Neutrophil (primary cell): Measurements from ENCODE around the gene ASIC2.

Experiments
- H3K27ac ChIP-seq: fragments of 200-600 bp; sonication (generic); 2 replicates; pipeline ENCODE4 v1.5.1; 2016; ENCODE audit warnings: mild to moderate bottlenecking, moderate library complexity
- H3K27me3 ChIP-seq: fragments of 200-600 bp; sonication (generic); 2 replicates; pipeline ENCODE4 v1.6.0; 2016; ENCODE audit warnings: mild to moderate bottlenecking
- H3K36me3 ChIP-seq: fragments of 200-600 bp; sonication (generic); 2 replicates; pipeline ENCODE4 v1.5.1; 2017
- H3K4me1 ChIP-seq, 2 experiments: fragments of 200-600 bp in 1 of 2; sonication (generic) in 1 of 2; 1 replicate in 1 of 2; 2 replicates in 1 of 2; pipeline versions ENCODE4 v1.5.1 to v1.6.1; 2013 to 2016; ENCODE audit warnings: low read depth in 1 of 2, low read length in 1 of 2, mild to moderate bottlenecking in 1 of 2, moderate library complexity in 1 of 2; ENCODE audit not compliant: control insufficient read depth in 1 of 2, insufficient read depth in 1 of 2
- H3K4me3 ChIP-seq, 2 experiments: fragments of 200-600 bp in 1 of 2; sonication (generic) in 1 of 2; 1 replicate in 1 of 2; 2 replicates in 1 of 2; pipeline ENCODE4 v1.5.1; 2013 to 2016; ENCODE audit warnings: low read depth in 1 of 2, low read length in 1 of 2, mild to moderate bottlenecking in 1 of 2, moderate library complexity in 1 of 2
- H3K9me3 ChIP-seq: fragments of 200-600 bp; sonication (generic); 2 replicates; pipeline ENCODE4 v1.5.1; 2016
- TF ChIP-seq, protein P1 (sequence below): fragments of 200-600 bp; sonication (generic); IDR thresholded peaks from 2 replicates; pipeline ENCODE4 v1.5.1; 2016; ENCODE audit warnings: antibody characterized with exemption

Gene ASIC2

DNA sequence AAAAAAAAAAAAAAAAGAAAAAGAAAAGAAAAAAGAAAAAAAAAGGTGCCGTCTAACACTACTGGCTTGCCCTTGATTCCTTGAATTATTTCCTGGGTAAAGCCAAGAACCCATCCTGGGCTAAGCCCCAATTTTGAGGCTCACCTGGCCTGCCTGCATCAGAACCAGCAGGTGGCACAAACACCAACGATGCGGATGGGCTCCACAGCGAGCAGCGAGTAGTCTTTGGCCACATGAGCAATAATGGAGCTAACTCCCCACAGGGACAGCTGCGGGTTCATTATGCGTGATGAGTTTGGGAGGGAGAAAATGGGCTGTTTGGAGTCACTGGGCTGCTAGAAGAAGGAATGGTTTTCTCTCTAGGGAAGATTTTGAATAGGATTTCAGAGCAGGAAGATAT, 91.1 kb downstream of the ASIC2 start:
- TF ChIP-seq, protein P1, sequence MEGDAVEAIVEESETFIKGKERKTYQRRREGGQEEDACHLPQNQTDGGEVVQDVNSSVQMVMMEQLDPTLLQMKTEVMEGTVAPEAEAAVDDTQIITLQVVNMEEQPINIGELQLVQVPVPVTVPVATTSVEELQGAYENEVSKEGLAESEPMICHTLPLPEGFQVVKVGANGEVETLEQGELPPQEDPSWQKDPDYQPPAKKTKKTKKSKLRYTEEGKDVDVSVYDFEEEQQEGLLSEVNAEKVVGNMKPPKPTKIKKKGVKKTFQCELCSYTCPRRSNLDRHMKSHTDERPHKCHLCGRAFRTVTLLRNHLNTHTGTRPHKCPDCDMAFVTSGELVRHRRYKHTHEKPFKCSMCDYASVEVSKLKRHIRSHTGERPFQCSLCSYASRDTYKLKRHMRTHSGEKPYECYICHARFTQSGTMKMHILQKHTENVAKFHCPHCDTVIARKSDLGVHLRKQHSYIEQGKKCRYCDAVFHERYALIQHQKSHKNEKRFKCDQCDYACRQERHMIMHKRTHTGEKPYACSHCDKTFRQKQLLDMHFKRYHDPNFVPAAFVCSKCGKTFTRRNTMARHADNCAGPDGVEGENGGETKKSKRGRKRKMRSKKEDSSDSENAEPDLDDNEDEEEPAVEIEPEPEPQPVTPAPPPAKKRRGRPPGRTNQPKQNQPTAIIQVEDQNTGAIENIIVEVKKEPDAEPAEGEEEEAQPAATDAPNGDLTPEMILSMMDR, result no peak
- Histone ChIP-seq H3K9me3 (no peaks in the 10 kb centered on the region), H3K27ac (no peak overlapping the region), H3K4me3 (no peak overlapping the region), H3K27me3 (no peaks in the 10 kb centered on the region), H3K36me3 (no peaks in the 10 kb centered on the region), H3K4me1 (no peaks in the 10 kb centered on the region)

DNA sequence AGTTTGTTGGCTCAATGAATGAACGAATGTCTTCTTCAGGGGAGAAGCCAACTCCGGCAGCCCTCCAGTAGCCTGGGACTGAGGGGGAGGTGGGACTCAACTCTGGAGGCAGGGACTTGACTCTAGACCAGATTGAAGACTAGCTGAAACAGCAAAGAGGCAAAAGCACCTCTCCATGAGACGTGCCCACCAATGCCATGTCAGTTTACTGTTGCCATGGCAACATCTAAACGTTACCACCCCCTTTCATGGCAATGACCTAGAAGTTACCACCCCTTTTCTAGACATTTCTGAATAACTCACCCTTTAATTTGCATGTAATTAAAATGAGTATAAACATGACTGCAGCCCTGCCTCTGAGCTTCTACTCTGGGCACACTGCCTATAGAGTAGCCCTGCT, 91.8 kb downstream of the ASIC2 start:
- no peaks in the 10 kb centered on the region for H3K4me1 ChIP-seq
- TF ChIP-seq, protein P1, result no peak
- H3K36me3 ChIP-seq, result no peaks in the 10 kb centered on the region
- H3K27me3 ChIP-seq, result no peaks in the 10 kb centered on the region
- no peaks in the 10 kb centered on the region for H3K9me3 ChIP-seq
- H3K27ac ChIP-seq, result no peak overlapping the region
- no peak overlapping the region for H3K4me3 ChIP-seq

DNA sequence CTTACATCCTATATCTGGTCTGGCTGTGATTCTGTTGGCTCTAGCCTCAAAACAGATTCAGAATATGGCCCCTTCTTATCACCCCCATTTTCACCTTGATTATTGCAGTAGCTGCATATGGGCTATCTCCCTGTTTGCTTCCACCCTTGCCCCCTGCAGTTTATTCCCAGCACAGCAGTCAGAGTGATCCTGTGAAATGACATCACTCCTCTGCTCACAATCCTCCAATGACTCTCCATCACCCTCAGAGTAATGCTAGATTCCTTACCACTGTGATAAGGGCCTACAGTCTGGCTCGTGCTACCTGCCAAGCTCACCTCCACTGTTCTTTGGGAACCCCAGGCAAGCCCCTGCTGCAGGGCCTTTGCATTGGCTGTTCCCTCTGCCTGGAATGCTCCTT, 92.5 kb downstream of the ASIC2 start:
- Histone ChIP-seq H3K36me3 (no peaks in the 10 kb centered on the region), H3K27ac (no peak overlapping the region), H3K4me1 (no peaks in the 10 kb centered on the region), H3K9me3 (no peaks in the 10 kb centered on the region), H3K27me3 (no peaks in the 10 kb centered on the region), H3K4me3 (no peak overlapping the region)
- TF ChIP-seq, protein P1, result no peak

DNA sequence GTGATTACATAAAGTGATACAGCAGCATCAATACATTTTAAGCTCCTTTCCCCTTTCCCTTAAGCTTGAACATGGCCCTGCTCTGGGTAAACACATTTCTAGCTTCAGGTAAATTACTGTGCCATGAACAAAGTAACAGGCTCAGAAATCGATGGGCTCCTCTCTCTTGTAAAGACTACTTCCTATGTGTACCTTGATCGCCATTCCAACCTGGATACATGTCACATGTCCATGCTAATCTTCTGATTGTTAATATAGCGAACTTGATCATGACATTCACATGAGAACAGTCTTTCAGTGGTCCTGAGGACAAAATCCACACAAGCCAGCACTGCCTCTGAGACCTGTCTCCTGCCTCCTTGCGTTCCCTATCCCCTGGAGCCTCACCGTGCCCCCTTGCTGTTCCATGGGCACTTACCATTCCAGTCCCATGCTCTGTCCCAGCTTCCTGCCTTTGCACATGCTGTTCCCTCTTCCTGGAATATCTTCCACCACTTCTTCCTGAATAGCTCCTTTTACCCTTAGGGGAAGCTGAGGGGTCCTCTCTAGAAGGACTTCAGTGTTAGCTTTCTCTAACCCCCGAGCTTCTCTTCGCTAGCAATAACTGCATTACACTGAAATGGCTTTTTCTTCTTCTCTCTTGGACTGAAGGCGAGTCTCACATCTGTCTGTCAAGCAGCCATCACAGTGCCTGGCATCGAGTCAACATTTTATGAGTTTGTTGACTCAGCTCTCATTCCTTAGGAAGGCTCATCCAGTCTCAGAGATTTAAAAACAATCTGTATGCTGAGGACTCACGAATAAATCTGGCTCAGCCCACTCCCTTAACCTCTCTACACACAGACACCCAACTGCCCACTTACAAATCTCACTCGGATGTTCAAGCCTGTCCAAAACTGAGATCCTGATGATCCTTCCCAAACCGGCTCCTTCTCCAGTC, 93.3 kb downstream of the ASIC2 start:
- Histone ChIP-seq H3K27me3 (no peaks in the 10 kb centered on the region), H3K36me3 (no peaks in the 10 kb centered on the region), H3K9me3 (no peaks in the 10 kb centered on the region), H3K4me3 (no peak overlapping the region), H3K27ac (no peak overlapping the region), H3K4me1 (no peaks in the 10 kb centered on the region)
- TF ChIP-seq, protein P1, result no peak

DNA sequence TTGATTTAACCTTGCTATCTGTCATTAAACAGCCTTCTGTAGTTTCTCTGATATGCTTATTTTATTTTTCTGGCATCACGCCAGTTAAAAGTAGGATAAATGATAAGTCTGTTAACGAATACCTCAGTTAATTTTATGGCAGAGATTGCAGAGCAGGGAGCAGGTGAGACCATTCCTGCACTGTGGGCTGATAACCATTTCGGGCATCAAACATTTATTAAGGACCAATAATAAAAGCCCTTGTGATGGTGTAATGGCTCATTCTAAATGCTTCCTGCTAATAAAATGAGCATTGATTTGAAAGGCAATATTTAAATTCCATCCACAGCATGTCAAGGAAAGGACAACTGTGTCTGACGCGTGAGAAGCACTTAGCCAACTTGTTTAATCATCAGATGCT, 94.1 kb downstream of the ASIC2 start:
- Histone ChIP-seq H3K4me3 (no peak overlapping the region), H3K27ac (no peak overlapping the region), H3K4me1 (no peaks in the 10 kb centered on the region), H3K9me3 (no peaks in the 10 kb centered on the region), H3K36me3 (no peaks in the 10 kb centered on the region), H3K27me3 (peaks cover 5% of the 10 kb centered on the region)
- TF ChIP-seq, protein P1, result no peak
